PC-9 (cell line): ENCODE results near the gene GATD1. TPM values are rescaled to one million over a fixed set of nuclear protein-coding genes. Genes with fewer than 3 reads are reported as not detected.

Experiments used
- BruUV-seq: library from RNA; stranded (reverse); fragments of 400-500 nt; replicated peaks from 2 replicates; lab custom pipeline; 2021; lab: Mats Ljungman, UMichigan
- CTCF ChIA-PET: fragments of 300-600 bp; sonication (Branson Sonifier 250); formaldehyde crosslinking; loops from one replicate; lab custom pipeline; 2022; ENCODE audit warnings: antibody characterized with exemption; lab: Charles Lee
- POLR2A ChIA-PET: fragments of 300-600 bp; sonication (Branson Sonifier 250); formaldehyde crosslinking; loops from one replicate; lab custom pipeline; 2022; ENCODE audit warnings: antibody characterized with exemption; ENCODE audit not compliant: unreplicated experiment; lab: Charles Lee
- DNase-seq, 2 experiments: peaks; one replicate each; pipeline versions ENCODE4 v3.0.0 to v3.0.0-alpha.2; 2015 to 2022; ENCODE audit warnings: mixed read lengths in 1 of 2
- H2AFZ ChIP-seq: fragments of 200-600 bp; sonication (generic); 2 replicates; pipeline ENCODE4 v1.8.1; 2017; ENCODE audit warnings: antibody characterized with exemption
- H3F3A ChIP-seq: fragments of 200-600 bp; sonication (generic); 2 replicates; pipeline ENCODE4 v1.8.1; 2017; ENCODE audit warnings: antibody characterized with exemption, mild to moderate bottlenecking, low read depth; ENCODE audit not compliant: insufficient read depth
- H3K27ac ChIP-seq: fragments of 200-600 bp; sonication (generic); 2 replicates; pipeline ENCODE4 v1.6.1; 2016; ENCODE audit warnings: mixed run types
- H3K27me3 ChIP-seq: fragments of 200-600 bp; sonication (generic); 2 replicates; pipeline ENCODE4 v1.6.1; 2016; ENCODE audit warnings: low read depth, mixed run types; ENCODE audit not compliant: insufficient read depth
- H3K36me3 ChIP-seq: fragments of 200-600 bp; sonication (generic); 2 replicates; pipeline ENCODE4 v1.6.1; 2016; ENCODE audit warnings: low read depth, mixed run types
- H3K4me1 ChIP-seq: fragments of 200-600 bp; sonication (generic); replicated peaks from 2 replicates; pipeline ENCODE4 v1.6.1; 2016; ENCODE audit warnings: mixed run types; ENCODE audit not compliant: insufficient read depth
- H3K4me2 ChIP-seq: fragments of 200-600 bp; sonication (generic); 2 replicates; pipeline ENCODE4 v1.6.1; 2017; ENCODE audit warnings: mixed run types
- H3K4me3 ChIP-seq: fragments of 200-600 bp; sonication (generic); 2 replicates; pipeline ENCODE4 v1.6.1; 2016; ENCODE audit warnings: mixed run types
- H3K79me2 ChIP-seq: fragments of 200-600 bp; sonication (generic); 2 replicates; pipeline ENCODE4 v1.6.1; 2017; ENCODE audit warnings: low read depth, mixed run types
- H3K9me2 ChIP-seq: fragments of 200-600 bp; sonication (generic); 2 replicates; pipeline ENCODE4 v1.8.1; 2017; ENCODE audit warnings: mild to moderate bottlenecking; ENCODE audit not compliant: insufficient read depth
- H3K9me3 ChIP-seq: fragments of 200-600 bp; sonication (generic); 2 replicates; pipeline ENCODE4 v1.8.1; 2016; ENCODE audit warnings: low read depth; ENCODE audit not compliant: insufficient read depth
- H4K20me1 ChIP-seq: fragments of 200-600 bp; sonication (generic); 2 replicates; pipeline ENCODE4 v1.8.1; 2017; ENCODE audit not compliant: insufficient read depth
- EZH2 ChIP-seq: fragments of 200-600 bp; sonication (generic); IDR thresholded peaks from 2 replicates; pipeline ENCODE4 v1.8.0; 2017; ENCODE audit warnings: antibody characterized with exemption, low read depth
- intact Hi-C: fragments of 100-400 bp; cut with micrococcal nuclease; formaldehyde crosslinking; loops from one replicate; pipeline ENCODE4 v1.10.0; 2022; ENCODE audit not compliant: unreplicated experiment
- total RNA-seq: library from RNA; stranded (reverse); gene quantifications from 2 replicates; pipeline ENCODE4 v1.2.3, GENCODE V29; 2021
- TF ChIP-seq, protein P1 (sequence below): fragments of 200-600 bp; sonication (generic); conservative IDR thresholded peaks from 2 replicates; pipeline ENCODE4 v1.6.1; 2017; ENCODE audit warnings: mixed run types, antibody characterized with exemption, mild to moderate bottlenecking, moderate library complexity

The GATD1 gene
- total RNA-seq, 1 experiment from 2014 or later = 52.7 TPM

DNA sequence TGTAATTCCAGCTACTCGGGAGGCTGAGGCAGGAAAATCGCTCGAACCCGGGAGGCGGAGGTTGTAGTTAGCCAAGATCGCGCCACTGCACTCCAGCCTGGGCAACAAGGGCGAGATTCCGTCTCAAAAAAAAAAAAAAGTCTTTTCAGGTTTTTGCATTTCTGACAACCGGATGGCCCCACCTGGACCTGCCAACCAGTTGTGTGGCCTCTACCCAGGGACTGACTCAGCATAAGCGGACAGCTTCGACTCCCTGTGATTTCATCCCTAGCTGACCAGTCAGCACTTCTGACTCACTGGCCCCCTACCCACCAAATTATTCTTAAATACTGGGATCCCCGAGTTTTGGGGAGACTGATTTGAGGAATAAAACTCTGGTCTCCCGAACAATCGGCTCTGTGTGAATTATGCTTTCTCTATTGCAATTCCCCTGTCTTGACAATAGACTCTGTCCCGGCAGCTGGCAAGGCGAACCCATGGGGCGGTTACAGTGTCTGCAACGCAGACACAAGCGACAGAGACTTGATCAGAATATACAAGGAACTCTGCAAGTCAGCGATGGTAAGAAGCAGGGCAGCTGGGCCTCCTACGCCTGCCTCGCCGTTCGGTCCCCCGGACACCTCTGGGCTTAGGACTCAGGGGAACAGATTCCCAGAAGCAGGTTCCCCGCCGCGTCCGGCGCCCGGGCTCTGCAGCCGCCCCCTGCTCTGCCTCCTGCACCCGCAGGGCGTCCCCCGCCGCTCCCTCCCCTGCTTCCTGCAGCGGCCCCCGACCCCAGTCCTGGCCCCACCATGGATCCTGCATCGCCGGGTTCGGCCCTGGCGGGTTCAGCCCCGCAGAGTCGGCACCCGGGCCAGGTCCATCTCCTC, 30.8 kb downstream of the GATD1 start:
- TF ChIP-seq EZH2 = no peak
- TF ChIP-seq, protein P1, sequence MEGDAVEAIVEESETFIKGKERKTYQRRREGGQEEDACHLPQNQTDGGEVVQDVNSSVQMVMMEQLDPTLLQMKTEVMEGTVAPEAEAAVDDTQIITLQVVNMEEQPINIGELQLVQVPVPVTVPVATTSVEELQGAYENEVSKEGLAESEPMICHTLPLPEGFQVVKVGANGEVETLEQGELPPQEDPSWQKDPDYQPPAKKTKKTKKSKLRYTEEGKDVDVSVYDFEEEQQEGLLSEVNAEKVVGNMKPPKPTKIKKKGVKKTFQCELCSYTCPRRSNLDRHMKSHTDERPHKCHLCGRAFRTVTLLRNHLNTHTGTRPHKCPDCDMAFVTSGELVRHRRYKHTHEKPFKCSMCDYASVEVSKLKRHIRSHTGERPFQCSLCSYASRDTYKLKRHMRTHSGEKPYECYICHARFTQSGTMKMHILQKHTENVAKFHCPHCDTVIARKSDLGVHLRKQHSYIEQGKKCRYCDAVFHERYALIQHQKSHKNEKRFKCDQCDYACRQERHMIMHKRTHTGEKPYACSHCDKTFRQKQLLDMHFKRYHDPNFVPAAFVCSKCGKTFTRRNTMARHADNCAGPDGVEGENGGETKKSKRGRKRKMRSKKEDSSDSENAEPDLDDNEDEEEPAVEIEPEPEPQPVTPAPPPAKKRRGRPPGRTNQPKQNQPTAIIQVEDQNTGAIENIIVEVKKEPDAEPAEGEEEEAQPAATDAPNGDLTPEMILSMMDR = no peak
- POLR2A ChIA-PET = interaction anchor here (0.6 to 0.7 kb wide), 3 partner anchors 20 to 132 kb away, joined by 3 read pairs; no protein-coding TSS in a partner anchor

DNA sequence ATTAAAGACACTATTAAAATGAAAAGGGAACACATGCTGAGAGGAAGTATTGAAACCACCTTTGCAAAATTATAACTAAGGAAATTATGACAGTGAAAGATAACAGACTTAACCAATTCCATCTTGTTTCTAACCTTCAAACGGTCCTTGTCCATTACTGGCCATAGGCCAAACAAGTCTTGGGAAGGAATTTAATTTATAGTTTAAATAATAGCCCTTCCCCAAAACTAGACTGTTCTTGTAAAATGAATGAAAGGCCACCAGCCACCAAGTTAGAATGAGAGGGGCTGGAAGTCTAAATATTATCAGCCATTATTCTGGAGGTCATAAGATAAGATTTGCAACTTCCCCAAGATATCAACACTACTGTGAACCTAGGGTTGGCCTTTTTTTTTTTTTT, 31.9 kb downstream of the GATD1 start:
- H3K4me2 ChIP-seq = no peak overlapping the region
- no TSS peak for BruUV-seq
- peaks cover 13% of the 10 kb centered on the region for H4K20me1 ChIP-seq
- H3K27me3 ChIP-seq = no peaks in the 10 kb centered on the region
- no peak overlapping the region for H3K4me3 ChIP-seq
- ChIA-PET POLR2A (no interaction called here), CTCF (no interaction called here)
- H3K4me1 ChIP-seq = peaks cover 11% of the 10 kb centered on the region
- H2AFZ ChIP-seq = no peak overlapping the region
- no peak for DNase-seq
- peaks cover 32% of the 10 kb centered on the region for H3K79me2 ChIP-seq
- TF ChIP-seq, protein P1 = no peak
- no peak for TF ChIP-seq EZH2
- intact Hi-C loops = loop anchor here (5.0 kb wide), 1 partner anchor 52 kb away; the partner anchor contains the start of gene SLC25A22
- H3K9me3 ChIP-seq = no peaks in the 10 kb centered on the region
- no peaks in the 10 kb centered on the region for H3K9me2 ChIP-seq
- H3F3A ChIP-seq = peaks cover 16% of the 10 kb centered on the region; the same call in 1 of the 2 replicates
- no peaks in the 10 kb centered on the region for H3K36me3 ChIP-seq
- no peak overlapping the region for H3K27ac ChIP-seq

More for the DNA sequence above, 30.8 kb downstream of the GATD1 start:
- H2AFZ ChIP-seq = peak overlapping the region; percentile 74; the same call in 1 of the 2 replicates
- H3K4me2 ChIP-seq = peak overlapping the region; percentile 96
- intact Hi-C loops = loop anchor here (1.0 to 5.0 kb wide), 3 partner anchors 18 to 51 kb away; partner anchors contain the start of genes EPS8L2 and SLC25A22
- CTCF ChIA-PET = no interaction called here
- no peaks in the 10 kb centered on the region for H3K27me3 ChIP-seq
- peaks cover 43% of the 10 kb centered on the region for H3K79me2 ChIP-seq
- no peaks in the 10 kb centered on the region for H3K9me2 ChIP-seq
- no peaks in the 10 kb centered on the region for H3K9me3 ChIP-seq
- H3K4me1 ChIP-seq = peaks cover 11% of the 10 kb centered on the region
- H3F3A ChIP-seq = peaks cover 20% of the 10 kb centered on the region; the same call in 1 of the 2 replicates
- TSS peak; percentile 34 for BruUV-seq
- H3K27ac ChIP-seq = peak overlapping the region; percentile 66
- H3K4me3 ChIP-seq = peak overlapping the region; percentile 87
- H3K36me3 ChIP-seq = no peaks in the 10 kb centered on the region
- H4K20me1 ChIP-seq = peaks cover 20% of the 10 kb centered on the region
- peak in 1 of 2 experiments; percentile 55 for DNase-seq

DNA sequence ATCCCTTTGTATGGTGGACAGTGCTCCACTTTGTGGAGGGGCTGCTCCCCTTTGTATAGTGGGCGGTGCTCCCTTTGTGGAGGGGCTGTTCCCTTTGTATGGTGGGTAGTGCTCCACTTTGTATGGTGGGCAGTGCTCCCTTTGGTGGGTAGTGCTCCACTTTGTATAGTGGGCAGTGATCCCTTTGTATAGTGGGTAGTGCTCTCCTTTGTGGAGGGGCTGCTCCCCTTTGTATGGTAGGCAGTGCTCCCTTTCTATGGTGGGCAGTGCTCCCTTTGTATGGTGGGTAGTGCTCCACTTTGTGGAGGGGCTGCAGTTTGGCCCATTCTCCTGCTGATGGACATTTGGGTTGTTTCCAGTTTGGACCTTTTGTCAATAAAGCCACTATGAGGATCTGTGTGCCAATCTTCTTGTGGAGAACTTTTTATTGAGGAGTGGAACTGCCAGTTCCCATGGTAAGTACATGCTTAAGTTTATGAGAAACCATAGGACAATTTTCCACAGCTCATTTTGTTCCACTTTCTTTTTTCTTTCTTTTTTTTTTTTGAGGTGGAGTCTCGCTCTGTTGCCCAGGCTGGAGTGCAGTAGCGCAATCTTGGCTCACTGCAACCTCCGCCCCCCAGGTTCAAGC, 34.6 kb downstream of the GATD1 start:
- H3F3A ChIP-seq = peaks cover 17% of the 10 kb centered on the region; the same call in 1 of the 2 replicates
- intact Hi-C loops = no loop called here
- CTCF ChIA-PET = interaction anchor here (0.6 kb wide), 2 partner anchors 62 to 176 kb away, joined by 3 to 4 read pairs; no protein-coding TSS in a partner anchor

More for the DNA sequence above, 34.6 kb downstream of the GATD1 start:
- peaks cover 4% of the 10 kb centered on the region for H3K79me2 ChIP-seq
- no peaks in the 10 kb centered on the region for H3K9me3 ChIP-seq
- no peak for TF ChIP-seq EZH2
- TF ChIP-seq, protein P1 = no peak
- POLR2A ChIA-PET = no interaction called here
- no peak overlapping the region for H3K4me2 ChIP-seq
- H3K4me3 ChIP-seq = no peak overlapping the region
- peaks cover 13% of the 10 kb centered on the region for H3K4me1 ChIP-seq
- no peaks in the 10 kb centered on the region for H3K36me3 ChIP-seq
- no TSS peak for BruUV-seq
- no peak for DNase-seq
- H3K27ac ChIP-seq = no peak overlapping the region
- H3K27me3 ChIP-seq = no peaks in the 10 kb centered on the region
- H4K20me1 ChIP-seq = no peaks in the 10 kb centered on the region
- no peak overlapping the region for H2AFZ ChIP-seq
- H3K9me2 ChIP-seq = no peaks in the 10 kb centered on the region
